MM.1S (cell line): ENCODE data around the gene TLCD3B.

Source experiments
- CTCF ChIP-seq: fragments of 300-600 bp; sonication (generic); IDR thresholded peaks from 2 replicates; pipeline ENCODE4 v1.5.1; 2016; ENCODE audit warnings: antibody characterized with exemption, low read length, mixed read lengths
- EZH2 ChIP-seq: fragments of 300-600 bp; sonication (generic); optimal IDR thresholded peaks from 2 replicates; pipeline ENCODE3; 2017; ENCODE audit warnings: low read depth, mild to moderate bottlenecking, antibody characterized with exemption, low read length, mixed read lengths

- TF ChIP-seq CTCF = no peak
- no peak for TF ChIP-seq EZH2
These were observed 52.4 kb downstream of the TLCD3B start for GRCh38 chr16:29978564-29979270.
